DOHH2 (cell line): ENCODE results near the gene ANTXR1.

ENCODE experiments used
- EZH2phosphoT487 ChIP-seq: fragments of 200-600 bp; sonication (generic); IDR thresholded peaks from 2 replicates; pipeline ENCODE4 v1.6.1; 2017; ENCODE audit warnings: borderline replicate concordance, mild to moderate bottlenecking, antibody characterized with exemption, low read length, moderate library complexity, mixed read lengths
- TF ChIP-seq, protein P1 (sequence below): fragments of 200-600 bp; sonication (generic); IDR thresholded peaks from one replicate; pipeline ENCODE4 v1.5.1; 2014; ENCODE audit warnings: antibody characterized with exemption, mild to moderate bottlenecking, low read depth, low read length; ENCODE audit not compliant: poor library complexity, severe bottlenecking

DNA sequence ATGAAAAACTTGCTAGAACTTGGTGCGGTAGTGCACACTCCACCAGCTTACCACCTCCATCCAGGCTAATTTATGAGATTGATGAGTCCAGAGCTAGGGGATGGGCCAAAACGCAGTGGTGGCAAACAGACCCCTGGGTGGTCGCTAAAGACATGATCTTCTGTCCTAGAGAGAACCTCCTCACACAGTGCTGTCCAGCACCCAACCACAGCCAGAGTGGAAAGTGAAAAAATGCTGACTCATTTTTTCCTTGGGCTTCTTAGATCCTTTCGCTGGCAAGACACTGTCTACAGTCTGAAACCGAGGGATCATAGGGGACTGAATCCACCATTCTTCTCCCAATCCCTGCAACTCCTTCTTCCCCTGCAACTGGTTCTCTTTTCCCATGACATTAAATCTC lies 4.1 kb downstream of the ANTXR1 start:
- TF ChIP-seq, protein P1, sequence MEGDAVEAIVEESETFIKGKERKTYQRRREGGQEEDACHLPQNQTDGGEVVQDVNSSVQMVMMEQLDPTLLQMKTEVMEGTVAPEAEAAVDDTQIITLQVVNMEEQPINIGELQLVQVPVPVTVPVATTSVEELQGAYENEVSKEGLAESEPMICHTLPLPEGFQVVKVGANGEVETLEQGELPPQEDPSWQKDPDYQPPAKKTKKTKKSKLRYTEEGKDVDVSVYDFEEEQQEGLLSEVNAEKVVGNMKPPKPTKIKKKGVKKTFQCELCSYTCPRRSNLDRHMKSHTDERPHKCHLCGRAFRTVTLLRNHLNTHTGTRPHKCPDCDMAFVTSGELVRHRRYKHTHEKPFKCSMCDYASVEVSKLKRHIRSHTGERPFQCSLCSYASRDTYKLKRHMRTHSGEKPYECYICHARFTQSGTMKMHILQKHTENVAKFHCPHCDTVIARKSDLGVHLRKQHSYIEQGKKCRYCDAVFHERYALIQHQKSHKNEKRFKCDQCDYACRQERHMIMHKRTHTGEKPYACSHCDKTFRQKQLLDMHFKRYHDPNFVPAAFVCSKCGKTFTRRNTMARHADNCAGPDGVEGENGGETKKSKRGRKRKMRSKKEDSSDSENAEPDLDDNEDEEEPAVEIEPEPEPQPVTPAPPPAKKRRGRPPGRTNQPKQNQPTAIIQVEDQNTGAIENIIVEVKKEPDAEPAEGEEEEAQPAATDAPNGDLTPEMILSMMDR, result no peak
- no peak for TF ChIP-seq EZH2phosphoT487
